Trophoblast cell (in vitro differentiated cells and primary cell): ENCODE results near the gene ALK.

Source experiments
- DNase-seq, 2 donors: peaks; one replicate each; pipeline ENCODE4 v3.0.0-alpha.2; 2016
- H2AFZ ChIP-seq: 2 replicates; pipeline ENCODE4 v1.6.1; 2013; ENCODE audit warnings: low read length, moderate library complexity, mild to moderate bottlenecking; ENCODE audit not compliant: insufficient read depth, poor library complexity
- H2AK5ac ChIP-seq: 2 replicates; pipeline ENCODE4 v1.6.1; 2013; ENCODE audit warnings: mild to moderate bottlenecking, low read length
- H2BK120ac ChIP-seq: 2 replicates; pipeline ENCODE4 v1.6.1; 2013; ENCODE audit warnings: low read length, mild to moderate bottlenecking, moderate library complexity; ENCODE audit not compliant: insufficient read depth, poor library complexity
- H2BK12ac ChIP-seq: 2 replicates; pipeline ENCODE4 v1.6.1; 2013; ENCODE audit warnings: mild to moderate bottlenecking, low read length, moderate library complexity
- H2BK5ac ChIP-seq: 2 replicates; pipeline ENCODE4 v1.6.1; 2013; ENCODE audit warnings: low read length, low read depth, moderate library complexity, mild to moderate bottlenecking; ENCODE audit not compliant: poor library complexity
- H3K14ac ChIP-seq: 2 replicates; pipeline ENCODE4 v1.6.1; 2013; ENCODE audit warnings: mild to moderate bottlenecking, low read length
- H3K18ac ChIP-seq: 2 replicates; pipeline ENCODE4 v1.6.1; 2013; ENCODE audit warnings: mild to moderate bottlenecking, low read length
- H3K23ac ChIP-seq: 2 replicates; pipeline ENCODE4 v1.6.1; 2013; ENCODE audit warnings: low read length
- H3K27ac ChIP-seq: 2 replicates; pipeline ENCODE4 v1.5.1; 2013; ENCODE audit warnings: low read depth, mild to moderate bottlenecking, inconsistent platforms, low read length, moderate library complexity
- H3K27me3 ChIP-seq: 2 replicates; pipeline ENCODE4 v1.6.1; 2013; ENCODE audit warnings: inconsistent platforms, mild to moderate bottlenecking, low read length, moderate library complexity; ENCODE audit not compliant: insufficient read depth
- H3K36me3 ChIP-seq, 2 experiments: 1 replicate in 1 of 2; 2 replicates in 1 of 2; pipeline ENCODE4 v1.6.1; 2013; ENCODE audit warnings: low read length in 2 of 2, mild to moderate bottlenecking in 2 of 2, moderate library complexity in 1 of 2; ENCODE audit not compliant: insufficient read depth in 2 of 2, control insufficient read depth in 1 of 2
- H3K4ac ChIP-seq: 2 replicates; pipeline ENCODE4 v1.6.1; 2013; ENCODE audit warnings: low read depth, mild to moderate bottlenecking, low read length, moderate library complexity
- H3K4me1 ChIP-seq, 2 experiments: 1 replicate in 1 of 2; 2 replicates in 1 of 2; pipeline ENCODE4 v1.6.1; 2013; ENCODE audit warnings: low read length in 2 of 2, mild to moderate bottlenecking in 2 of 2, moderate library complexity in 1 of 2; ENCODE audit not compliant: insufficient read depth in 2 of 2, control insufficient read depth in 1 of 2
- H3K4me2 ChIP-seq: 2 replicates; pipeline ENCODE4 v1.6.1; 2013; ENCODE audit warnings: inconsistent platforms, mild to moderate bottlenecking, low read length, moderate library complexity
- H3K4me3 ChIP-seq: 2 replicates; pipeline ENCODE4 v1.5.1; 2013; ENCODE audit warnings: mild to moderate bottlenecking, low read depth, low read length, inconsistent platforms
- H3K79me1 ChIP-seq: one replicate; pipeline ENCODE4 v1.6.1; 2013; ENCODE audit warnings: low read length
- H3K79me2 ChIP-seq: 2 replicates; pipeline ENCODE4 v1.6.1; 2013; ENCODE audit warnings: low read length, mild to moderate bottlenecking; ENCODE audit not compliant: control insufficient read depth, insufficient read depth, poor library complexity
- H3K9ac ChIP-seq: 2 replicates; pipeline ENCODE4 v1.6.1; 2013; ENCODE audit warnings: mild to moderate bottlenecking, low read length
- H3K9me3 ChIP-seq: 2 replicates; pipeline ENCODE4 v1.6.1; 2013; ENCODE audit warnings: low read depth, mild to moderate bottlenecking, control low read depth, inconsistent platforms, low read length; ENCODE audit not compliant: insufficient read depth
- H4K12ac ChIP-seq: 2 replicates; pipeline ENCODE4 v1.6.1; 2013; ENCODE audit warnings: low read depth, mild to moderate bottlenecking, low read length, moderate library complexity
- H4K8ac ChIP-seq: 2 replicates; pipeline ENCODE4 v1.6.1; 2013; ENCODE audit warnings: low read depth, mild to moderate bottlenecking, low read length, moderate library complexity
- H4K91ac ChIP-seq: one replicate; pipeline ENCODE4 v1.6.1; 2013; ENCODE audit warnings: low read depth, mild to moderate bottlenecking, low read length, moderate library complexity
- WGBS: extraction: QIAGEN DNeasy Blood & Tissue Kit; methylation state at CpG from one replicate; pipeline ENCODE4 v1.1.7; 2013; ENCODE audit warnings: missing lambda C conversion rate; ENCODE audit not compliant: insufficient read length, insufficient coverage; ENCODE audit errors: extremely low coverage; 5-methylcytosine and 5-hydroxymethylcytosine counted together

The ALK gene

DNA sequence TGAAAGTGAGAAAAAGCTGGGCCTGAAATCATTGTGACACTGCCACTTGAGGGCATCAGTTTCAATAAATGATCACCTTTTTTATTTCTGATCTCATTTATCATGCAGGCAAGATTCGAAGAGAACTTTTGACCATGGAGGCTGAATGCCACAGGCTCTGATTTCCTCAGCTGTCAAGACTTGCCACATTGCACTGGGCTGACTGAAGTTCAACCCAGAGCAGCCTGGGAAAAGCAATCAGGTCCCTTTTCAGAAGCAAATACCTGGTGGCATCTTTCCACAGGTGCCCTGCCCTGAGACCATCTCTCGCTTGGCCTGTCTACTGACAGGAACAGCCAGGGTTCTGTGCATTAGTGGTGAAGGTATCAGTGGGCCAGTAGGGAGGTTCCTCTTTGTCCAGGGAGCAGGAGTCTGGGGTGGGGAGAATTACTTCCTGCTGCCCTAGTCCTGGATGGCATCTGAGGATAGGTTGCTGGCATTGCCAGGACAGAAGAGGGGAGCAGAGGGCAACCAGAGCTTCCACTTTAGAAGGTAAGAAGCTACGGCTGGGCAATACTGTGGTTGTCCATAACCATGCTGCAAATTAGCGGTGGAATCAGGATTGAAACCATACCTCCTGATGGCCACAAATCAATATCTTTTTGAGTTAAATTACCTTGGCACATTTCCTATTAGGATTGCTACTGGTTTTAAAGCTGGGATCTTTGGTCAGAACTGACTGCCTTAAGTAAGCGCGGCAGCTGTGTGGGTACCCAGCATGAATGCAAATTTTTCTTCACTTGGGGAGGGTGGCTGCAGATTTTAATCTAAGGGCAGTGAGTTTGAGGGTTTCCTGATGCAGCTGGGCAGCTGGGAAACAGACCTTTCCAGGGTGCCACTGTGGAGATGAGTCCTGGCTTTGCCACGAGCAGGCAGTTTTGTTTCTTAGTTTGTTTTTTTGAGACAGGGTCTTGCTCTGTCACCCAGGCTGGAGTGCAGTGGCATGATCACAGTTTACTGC lies 394.5 kb downstream of the ALK start:
- no peaks in the 10 kb centered on the region for H3K79me1 ChIP-seq
- WGBS: no CpG with 5 or more reads among the region's 7 CpGs

DNA sequence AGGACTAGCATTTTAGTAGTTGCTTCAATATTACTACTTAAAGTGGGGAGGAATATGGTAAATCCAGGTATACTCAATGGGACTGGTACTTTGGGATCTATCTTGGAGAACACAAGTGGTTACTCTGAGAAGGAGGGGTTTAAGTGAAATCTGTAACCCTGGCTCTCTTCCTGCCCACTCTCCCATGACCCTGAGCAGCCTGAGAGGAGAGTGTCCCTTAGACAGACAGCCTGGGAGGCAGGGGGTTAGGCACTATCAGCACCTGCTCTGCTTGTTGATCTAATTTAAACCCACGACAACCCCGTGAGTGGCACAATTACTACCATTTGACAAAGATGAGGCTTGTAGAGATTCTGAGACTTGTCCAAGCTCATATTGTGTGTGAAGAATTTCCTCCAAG lies 395.5 kb downstream of the ALK start:
- WGBS: no CpG with 5 or more reads among the region's 2 CpGs
- no peak overlapping the region for H4K12ac ChIP-seq
- H3K4me1 ChIP-seq: peaks cover 4 to 12% of the 10 kb centered on the region in 2 experiments
- no peaks in the 10 kb centered on the region for H3K79me2 ChIP-seq
- no peak overlapping the region for H3K23ac ChIP-seq
- no peak overlapping the region for H2AFZ ChIP-seq
- H2BK12ac ChIP-seq: no peak overlapping the region
- H2BK5ac ChIP-seq: no peak overlapping the region
- H3K4me3 ChIP-seq: no peak overlapping the region
- H3K27me3 ChIP-seq: no peaks in the 10 kb centered on the region
- no peak overlapping the region for H3K4me2 ChIP-seq
- no peak overlapping the region for H2AK5ac ChIP-seq
- peaks cover 1% of the 10 kb centered on the region for H3K9me3 ChIP-seq
- no peak overlapping the region for H3K18ac ChIP-seq
- no peak overlapping the region for H3K14ac ChIP-seq
- H3K27ac ChIP-seq: no peak overlapping the region
- no peak overlapping the region for H4K91ac ChIP-seq
- H3K36me3 ChIP-seq: no peaks in the 10 kb centered on the region
- H3K79me1 ChIP-seq: no peaks in the 10 kb centered on the region
- H3K9ac ChIP-seq: no peak overlapping the region
- H3K4ac ChIP-seq: no peak overlapping the region
- no peak for DNase-seq
- H4K8ac ChIP-seq: no peak overlapping the region
- no peak overlapping the region for H2BK120ac ChIP-seq

More for the DNA sequence above, 394.5 kb downstream of the ALK start:
- Histone ChIP-seq H3K23ac (no peak overlapping the region), H3K36me3 (no peaks in the 10 kb centered on the region), H3K18ac (no peak overlapping the region), H3K4me3 (no peak overlapping the region), H4K8ac (no peak overlapping the region), H2BK12ac (no peak overlapping the region), H3K4ac (no peak overlapping the region), H3K9me3 (peaks cover 1% of the 10 kb centered on the region), H2BK5ac (no peak overlapping the region), H3K9ac (no peak overlapping the region), H3K27me3 (no peaks in the 10 kb centered on the region), H3K79me2 (no peaks in the 10 kb centered on the region), H4K12ac (no peak overlapping the region), H3K4me2 (no peak overlapping the region), H2AK5ac (no peak overlapping the region), H2BK120ac (no peak overlapping the region), H4K91ac (no peak overlapping the region), H3K4me1 (peaks cover 4 to 12% of the 10 kb centered on the region in 2 experiments), H3K14ac (no peak overlapping the region), H2AFZ (no peak overlapping the region), H3K27ac (no peak overlapping the region)
- no peak for DNase-seq

GRCh38 chr2:29524652-29525051 lies 396.7 kb downstream of the ALK start:
- H3K27me3 ChIP-seq: no peaks in the 10 kb centered on the region
- H4K12ac ChIP-seq: no peak overlapping the region
- H3K4me2 ChIP-seq: no peak overlapping the region
- no peak overlapping the region for H2AFZ ChIP-seq
- H2BK5ac ChIP-seq: no peak overlapping the region
- H3K9me3 ChIP-seq: no peaks in the 10 kb centered on the region
- no peak overlapping the region for H2AK5ac ChIP-seq
- peaks cover 2 to 10% of the 10 kb centered on the region in 2 experiments for H3K4me1 ChIP-seq
- H3K4ac ChIP-seq: no peak overlapping the region
- no peaks in the 10 kb centered on the region for H3K36me3 ChIP-seq
- H4K91ac ChIP-seq: no peak overlapping the region
- no peaks in the 10 kb centered on the region for H3K79me2 ChIP-seq
- H3K9ac ChIP-seq: no peak overlapping the region
- H3K27ac ChIP-seq: no peak overlapping the region
- 100% methylated on average over 1 of the region's 1 CpG for WGBS
- no peak overlapping the region for H3K4me3 ChIP-seq
- H4K8ac ChIP-seq: no peak overlapping the region
- H3K79me1 ChIP-seq: no peaks in the 10 kb centered on the region
- no peak overlapping the region for H2BK12ac ChIP-seq
- H2BK120ac ChIP-seq: no peak overlapping the region
- H3K14ac ChIP-seq: no peak overlapping the region
- no peak overlapping the region for H3K23ac ChIP-seq
- no peak overlapping the region for H3K18ac ChIP-seq
- DNase-seq: no peak

DNA sequence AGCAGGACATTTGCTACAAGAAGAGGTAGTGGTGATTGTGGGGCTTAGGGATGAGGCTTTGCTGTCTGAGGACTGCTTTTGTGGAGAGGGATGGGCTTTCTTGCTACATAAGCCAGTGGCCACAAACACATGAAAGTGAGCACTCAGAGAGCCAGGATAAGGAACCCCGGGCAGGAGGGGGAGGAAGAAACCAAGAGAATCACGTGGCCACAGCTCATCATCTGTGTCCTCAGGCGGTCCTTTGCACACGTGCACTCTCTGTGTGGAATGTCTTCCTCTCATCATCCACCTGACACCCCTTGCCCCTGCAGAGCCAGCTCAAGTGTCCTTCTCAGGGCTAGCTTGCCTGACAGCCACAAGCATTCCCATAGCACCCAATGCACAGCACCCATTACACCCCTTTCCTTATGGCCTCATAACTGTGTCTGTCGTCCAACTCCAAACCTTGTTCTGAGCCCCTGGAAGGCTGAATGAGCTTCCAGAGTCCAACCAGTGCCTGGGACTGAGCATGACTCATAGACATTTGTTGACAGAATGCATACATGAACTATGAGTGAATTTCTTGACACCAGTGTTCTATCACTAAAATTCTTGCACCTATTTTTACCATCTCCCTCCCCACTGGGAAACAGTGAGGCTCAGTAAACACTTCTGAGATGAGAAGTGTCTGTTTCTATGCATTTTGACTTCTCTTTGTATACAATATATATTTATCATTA lies 398.3 kb downstream of the ALK start:
- H3K27me3 ChIP-seq: no peaks in the 10 kb centered on the region
- no peak overlapping the region for H2AFZ ChIP-seq
- H4K12ac ChIP-seq: no peak overlapping the region
- H3K4me2 ChIP-seq: no peak overlapping the region
- DNase-seq: no peak
- no peak overlapping the region for H3K4ac ChIP-seq
- H3K9me3 ChIP-seq: no peaks in the 10 kb centered on the region
- no peaks in the 10 kb centered on the region for H3K4me1 ChIP-seq
- no peak overlapping the region for H3K14ac ChIP-seq
- H3K79me1 ChIP-seq: no peaks in the 10 kb centered on the region
- H2BK12ac ChIP-seq: no peak overlapping the region
- no peak overlapping the region for H3K18ac ChIP-seq
- no peak overlapping the region for H3K23ac ChIP-seq
- no peaks in the 10 kb centered on the region for H3K36me3 ChIP-seq
- no peak overlapping the region for H3K4me3 ChIP-seq
- no peak overlapping the region for H2BK5ac ChIP-seq
- no peak overlapping the region for H4K91ac ChIP-seq
- no CpG with 5 or more reads among the region's 5 CpGs for WGBS
- no peak overlapping the region for H3K27ac ChIP-seq
- H2BK120ac ChIP-seq: no peak overlapping the region
- H3K79me2 ChIP-seq: no peaks in the 10 kb centered on the region
- no peak overlapping the region for H2AK5ac ChIP-seq
- H4K8ac ChIP-seq: no peak overlapping the region
- no peak overlapping the region for H3K9ac ChIP-seq
